Transverse colon (tissue), 4 donors: ENCODE data around the gene TTC28. TPM values are rescaled to one million over a fixed set of nuclear protein-coding genes. Genes with fewer than 3 reads are reported as not detected.
"Not testable (repeated sequence)": the region's sequence is repeated elsewhere in the genome, so short reads cannot be mapped to it uniquely, and the experiment has no call there.

Experiments
- DNase-seq: peaks from one replicate; pipeline ENCODE4 v3.0.0-alpha.2; 2019
- H3K27ac ChIP-seq, 4 donors: fragments of 200-600 bp; sonication (generic); 2 replicates each; pipeline ENCODE4 v1.5.1; 2016 to 2018; ENCODE audit warnings: inconsistent platforms in 4 of 4
- H3K27me3 ChIP-seq: fragments of 200-600 bp; sonication (generic); 2 replicates; pipeline ENCODE4 v1.5.1; 2017; ENCODE audit warnings: inconsistent platforms
- H3K36me3 ChIP-seq, 4 donors: fragments of 200-600 bp; sonication (generic); 2 replicates each; pipeline ENCODE4 v1.5.1; 2017 to 2019; ENCODE audit warnings: inconsistent platforms in 4 of 4
- H3K4me1 ChIP-seq, 4 donors: fragments of 200-600 bp; sonication (generic); 2 replicates each; pipeline ENCODE4 v1.5.1; 2017 to 2020; ENCODE audit warnings: inconsistent platforms in 4 of 4
- H3K4me3 ChIP-seq, 4 donors: fragments of 200-600 bp; sonication (generic); 1 replicate in 1 of 4; 2 replicates in 3 of 4; pipeline versions ENCODE4 v1.5.1 to v1.6.1; 2017 to 2019; ENCODE audit warnings: inconsistent platforms in 4 of 4
- H3K9me3 ChIP-seq, 2 donors: fragments of 200-600 bp; sonication (generic); 2 replicates each; pipeline ENCODE4 v1.5.1; 2017 to 2019; ENCODE audit warnings: inconsistent platforms in 2 of 2
- CTCF ChIP-seq, 5 experiments: fragments of 200-600 bp in 3 of 5; fragments of 450-650 bp in 2 of 5; sonication (generic) in 3 of 5; IDR thresholded peaks; 1 replicate in 2 of 5; 2 replicates in 3 of 5; pipeline ENCODE4 v1.5.1; 2016 to 2017; ENCODE audit warnings: antibody characterized with exemption in 5 of 5, inconsistent platforms in 3 of 5, mild to moderate bottlenecking in 2 of 5, moderate library complexity in 1 of 5
- EP300 ChIP-seq: sonication (generic); formaldehyde crosslinking; IDR thresholded peaks from one replicate; pipeline ENCODE4 v1.6.1; 2017; ENCODE audit warnings: antibody characterized with exemption, low read depth
- POLR2A ChIP-seq: fragments of 450-650 bp; IDR thresholded peaks from one replicate; pipeline ENCODE4 v1.6.1; 2016; ENCODE audit warnings: antibody characterized with exemption, mild to moderate bottlenecking, moderate library complexity
- POLR2AphosphoS5 ChIP-seq, 3 donors: sonication (generic); formaldehyde crosslinking; IDR thresholded peaks; one replicate each; pipeline ENCODE4 v1.6.1; 2016; ENCODE audit warnings: antibody characterized with exemption in 3 of 3
- WGBS, 2 donors: methylation state at CpG; one replicate each; pipeline ENCODE4 v1.1.5; 2018; ENCODE audit warnings: low coverage in 1 of 2; 5-methylcytosine and 5-hydroxymethylcytosine counted together
- in situ Hi-C, 4 donors: fragments of 200-750 bp; cut with MboI; loops; one replicate each; pipeline versions ENCODE4 v1.15.0 to v1.15.1; 2017; ENCODE audit warnings: low sequenced_read_pairs in 3 of 4, low pct_ligation_motif_present in 1 of 4, low pct_unique_long_range_greater_than_20kb in 1 of 4
- intact Hi-C: fragments of 100-400 bp; cut with DNase I; formaldehyde crosslinking; loops from one replicate; pipeline ENCODE4 v1.15.1; 2023; ENCODE audit warnings: low total_unique reads
- total RNA-seq, 4 donors: library from RNA; depleted of rRNA; stranded (reverse); fragments of >200 nt; gene quantifications; one replicate each; pipeline ENCODE4 v1.1.0, GENCODE V29; 2016

The TTC28 gene
- total RNA-seq, 4 donors from 2014 or later = 7.6 to 84.2 (median 12.4) TPM

- H3K36me3 ChIP-seq = no peaks in the 10 kb centered on the region
- peaks cover 0 to 4% (median 0%) of the 10 kb centered on the region in 4 donors for H3K4me1 ChIP-seq
- in situ Hi-C loops = no loop called here
- H3K9me3 ChIP-seq = no peaks in the 10 kb centered on the region
- no peak overlapping the region for H3K4me3 ChIP-seq
- no peak overlapping the region for H3K27ac ChIP-seq
- no peak for DNase-seq
- no peaks in the 10 kb centered on the region for H3K27me3 ChIP-seq
- intact Hi-C loops = no loop called here
- TF ChIP-seq CTCF (IDR thresholded peaks at IDR 0.05) (no peak), POLR2A (no peak), POLR2AphosphoS5 (IDR thresholded peaks at IDR 0.05) (no peak), EP300 (no peak)
These were observed 111.5 kb downstream of the TTC28 start for GRCh38 chr22:28568099-28568498.

- H3K27me3 ChIP-seq, H3K4me1 ChIP-seq, H3K36me3 ChIP-seq, H3K9me3 ChIP-seq, DNase-seq, H3K27ac ChIP-seq, in situ Hi-C loops, intact Hi-C loops, H3K4me3 ChIP-seq: not testable (repeated sequence)
- WGBS, 2 donors = 93% methylated on average over 12 of the region's 12 CpGs; no CpG with 5 or more reads in 1 of the 2 donors
These were observed 112.6 kb downstream of the TTC28 start for GRCh38 chr22:28566920-28567499.

GRCh38 chr22:28563636-28564035 is 116.0 kb downstream of the TTC28 start:
- DNase-seq = no peak
- no peak for TF ChIP-seq EP300
- no peak for TF ChIP-seq POLR2A
- no peak for TF ChIP-seq POLR2AphosphoS5 (IDR thresholded peaks at IDR 0.05)
- 85% methylated on average over 2 of the region's 2 CpGs for WGBS, 2 donors
- H3K27ac ChIP-seq = no peak overlapping the region
- intact Hi-C loops = no loop called here
- no peaks in the 10 kb centered on the region for H3K9me3 ChIP-seq
- H3K27me3 ChIP-seq = no peaks in the 10 kb centered on the region
- no peak overlapping the region for H3K4me3 ChIP-seq
- H3K4me1 ChIP-seq = no peaks in the 10 kb centered on the region
- H3K36me3 ChIP-seq = no peaks in the 10 kb centered on the region
- in situ Hi-C loops = no loop called here

- DNase-seq = no peak
- in situ Hi-C loops = no loop called here
- 82 to 91% methylated on average over 1 of the region's 1 CpG for WGBS, 2 donors
- intact Hi-C loops = no loop called here
- no peaks in the 10 kb centered on the region for H3K4me1 ChIP-seq
- no peak overlapping the region for H3K4me3 ChIP-seq
- no peaks in the 10 kb centered on the region for H3K9me3 ChIP-seq
- TF ChIP-seq EP300 (no peak), POLR2A (no peak), CTCF (IDR thresholded peaks at IDR 0.05) (no peak), POLR2AphosphoS5 (IDR thresholded peaks at IDR 0.05) (no peak)
- H3K27me3 ChIP-seq = no peaks in the 10 kb centered on the region
- H3K27ac ChIP-seq = no peak overlapping the region
- H3K36me3 ChIP-seq = no peaks in the 10 kb centered on the region
These were observed 117.3 kb downstream of the TTC28 start for GRCh38 chr22:28562324-28562723.

GRCh38 chr22:28560743-28561101 is 118.9 kb downstream of the TTC28 start:
- in situ Hi-C loops = not testable (repeated sequence)
- WGBS, 2 donors = 91% methylated on average over 5 of the region's 5 CpGs; no CpG with 5 or more reads in 1 of the 2 donors

More at GRCh38 chr22:28560743-28561101, 118.9 kb downstream of the TTC28 start:
- DNase-seq, H3K9me3 ChIP-seq, H3K4me1 ChIP-seq, intact Hi-C loops, H3K36me3 ChIP-seq, H3K27me3 ChIP-seq, H3K4me3 ChIP-seq, H3K27ac ChIP-seq: not testable (repeated sequence)
